ENCODE measurements around the gene CD80. TPM values are rescaled to one million over a fixed set of nuclear protein-coding genes. Genes with fewer than 3 reads are reported as not detected.

CD80 gene
- total and polyA plus RNA-seq, 2 donors: 0.08 to 0.26 TPM

GRCh38 chr3:119490153-119490552 is 69.3 kb downstream of the CD80 start:
- H3K4me3 ChIP-seq (ENCODE audit: low read depth, low read length): no peak overlapping the region
- H3K27ac ChIP-seq (ENCODE audit: low read depth): no peak overlapping the region
- no peak for DNase-seq (ENCODE audit: extremely low spot score)
- 91% methylated on average over 2 of the region's 2 CpGs for WGBS
- no peaks in the 10 kb centered on the region for H3K4me1 ChIP-seq (ENCODE audit: insufficient read depth)
- H3K36me3 ChIP-seq (ENCODE audit: insufficient read depth): peaks cover 3% of the 10 kb centered on the region

DNA sequence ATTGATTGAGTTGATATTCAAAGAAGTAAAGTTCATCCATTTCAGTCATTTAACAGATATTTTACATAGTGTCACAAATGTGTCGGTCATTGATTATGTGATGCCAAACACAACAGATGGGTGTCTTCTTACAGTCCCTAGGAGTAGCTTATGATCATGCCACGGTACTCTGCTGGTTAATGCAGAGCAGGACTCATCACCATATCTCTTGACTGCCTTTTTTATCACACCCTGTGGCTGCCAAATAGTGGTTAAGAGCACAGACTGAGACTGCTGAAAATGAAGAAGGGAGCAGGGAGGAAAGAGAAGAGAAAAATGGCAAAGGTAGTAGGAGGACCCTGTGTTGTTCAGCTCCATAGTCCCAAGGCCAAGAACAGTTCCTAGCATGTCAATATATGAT is 73.9 kb downstream of the CD80 start:
- WGBS: 93% methylated on average over 2 of the region's 2 CpGs
- Histone ChIP-seq H3K4me3 (ENCODE audit: low read depth, low read length) (no peak overlapping the region), H3K4me1 (ENCODE audit: insufficient read depth) (no peaks in the 10 kb centered on the region), H3K36me3 (ENCODE audit: insufficient read depth) (no peaks in the 10 kb centered on the region), H3K27ac (ENCODE audit: low read depth) (no peak overlapping the region)
- no peak for DNase-seq (ENCODE audit: extremely low spot score)

GRCh38 chr3:119483101-119483500 is 76.3 kb downstream of the CD80 start:
- no peak for DNase-seq (ENCODE audit: extremely low spot score)
- Histone ChIP-seq H3K36me3 (ENCODE audit: insufficient read depth) (peaks cover 3% of the 10 kb centered on the region), H3K4me1 (ENCODE audit: insufficient read depth) (no peaks in the 10 kb centered on the region), H3K4me3 (ENCODE audit: low read depth, low read length) (no peak overlapping the region), H3K27ac (ENCODE audit: low read depth) (no peak overlapping the region)
- WGBS: 84% methylated on average over 1 of the region's 1 CpG

DNA sequence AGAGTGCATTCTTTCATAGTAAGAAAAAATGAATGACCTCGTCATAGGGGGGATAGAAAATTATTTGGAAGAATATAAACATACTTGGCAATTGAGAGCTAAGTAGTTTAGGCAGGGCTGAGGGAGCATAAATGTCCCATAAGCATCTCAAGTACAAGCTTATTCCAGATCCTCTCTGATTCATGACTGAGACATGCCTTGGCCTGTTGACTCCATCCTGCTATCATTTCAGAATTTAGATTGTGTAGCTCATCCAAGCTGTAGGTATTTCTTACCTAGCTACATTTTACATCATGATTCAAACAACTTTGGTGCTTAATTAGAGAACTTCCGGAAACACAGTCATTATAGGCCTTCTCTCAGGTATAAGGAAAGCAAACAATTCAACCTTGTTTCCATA is 78.3 kb downstream of the CD80 start:
- WGBS: 93% methylated on average over 2 of the region's 2 CpGs
- Histone ChIP-seq H3K4me3 (ENCODE audit: low read depth, low read length) (no peak overlapping the region), H3K4me1 (ENCODE audit: insufficient read depth) (no peaks in the 10 kb centered on the region), H3K36me3 (ENCODE audit: insufficient read depth) (peaks cover 3% of the 10 kb centered on the region), H3K27ac (ENCODE audit: low read depth) (no peak overlapping the region)
- no peak for DNase-seq (ENCODE audit: extremely low spot score)

Other genes with a start within 250 kb of the CD80 start
- 85.2 TPM for gene TMEM39A, start 96.0 kb downstream of the CD80 start, total RNA-seq
- 14.7 TPM for gene TMEM39A, start 96.0 kb downstream of the CD80 start, polyA plus RNA-seq
- gene POGLUT1, start 90.7 kb downstream of the CD80 start, total RNA-seq: 21.5 TPM
- 9.5 TPM for gene POGLUT1, start 90.7 kb downstream of the CD80 start, polyA plus RNA-seq
- 49.1 TPM for gene TIMMDC1, start 61.1 kb downstream of the CD80 start, total RNA-seq
- 98.1 TPM for gene TIMMDC1, start 61.1 kb downstream of the CD80 start, polyA plus RNA-seq
- gene ADPRH, start 19.9 kb upstream of the CD80 start, total RNA-seq: 3.0 TPM
- 13.0 TPM for gene ADPRH, start 19.9 kb upstream of the CD80 start, polyA plus RNA-seq
- gene PLA1A, start 38.3 kb upstream of the CD80 start, total RNA-seq: 0.42 TPM
- 1.2 TPM for gene PLA1A, start 38.3 kb upstream of the CD80 start, polyA plus RNA-seq
- gene POPDC2, start 101.0 kb upstream of the CD80 start, total RNA-seq: 11.5 TPM
- gene POPDC2, start 101.0 kb upstream of the CD80 start, polyA plus RNA-seq: 65.7 TPM
- 20.6 TPM for gene COX17, start 117.8 kb upstream of the CD80 start, total RNA-seq
- 86.6 TPM for gene COX17, start 117.8 kb upstream of the CD80 start, polyA plus RNA-seq
- 2.6 TPM for gene CFAP91, start 143.4 kb upstream of the CD80 start, total RNA-seq
- 1.4 TPM for gene CFAP91, start 143.4 kb upstream of the CD80 start, polyA plus RNA-seq
- 0.11 TPM for gene NR1I2, start 222.5 kb upstream of the CD80 start, total RNA-seq
- gene NR1I2, start 222.5 kb upstream of the CD80 start, polyA plus RNA-seq: 0.11 TPM